Measurements from ENCODE around the gene AGA. TPM values are rescaled to one million over a fixed set of nuclear protein-coding genes. Genes with fewer than 3 reads are reported as not detected.

The AGA gene
- total RNA-seq, 2 donors from 2014 or later, result 38.3 to 41.7 TPM

DNA sequence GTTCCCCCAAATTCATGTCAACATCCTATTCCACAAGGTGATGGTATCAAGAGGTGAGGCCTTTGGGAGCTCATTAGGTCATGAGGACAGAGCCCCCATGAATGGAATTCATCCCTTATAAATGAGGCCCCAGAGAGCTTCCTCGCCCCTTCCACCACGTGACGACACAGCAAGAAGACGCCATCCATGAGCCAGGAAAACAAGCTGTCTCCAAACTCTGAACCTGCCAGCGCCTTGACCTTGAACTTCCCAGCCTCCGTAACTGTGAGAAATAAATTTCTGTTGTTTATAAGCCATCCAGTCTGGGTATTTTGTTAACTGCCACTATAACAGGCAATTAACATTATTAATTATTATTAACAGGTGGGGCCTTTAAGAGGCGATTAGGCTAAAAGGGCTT lies 5.8 kb downstream of the AGA start:
- ATAC-seq (replicated peaks in 1 of 2) (no peak), DNase-seq (no peak)
- no peaks in the 10 kb centered on the region for H3K27me3 Mint-ChIP-seq (ENCODE audit: low read depth)
- no peak overlapping the region for H3K27ac Mint-ChIP-seq
- no peak overlapping the region for H3K4me3 Mint-ChIP-seq
- peaks cover 5 to 36% of the 10 kb centered on the region in 2 donors for H3K36me3 Mint-ChIP-seq (ENCODE audit: insufficient read depth in 2 of 2)
- no peaks in the 10 kb centered on the region for H3K9me3 Mint-ChIP-seq
- peaks cover 13% of the 10 kb centered on the region for H3K4me1 Mint-ChIP-seq (ENCODE audit: low read depth)

GRCh38 chr4:177434667-177435066 lies 7.6 kb downstream of the AGA start:
- no peak overlapping the region for H3K4me3 Mint-ChIP-seq

DNA sequence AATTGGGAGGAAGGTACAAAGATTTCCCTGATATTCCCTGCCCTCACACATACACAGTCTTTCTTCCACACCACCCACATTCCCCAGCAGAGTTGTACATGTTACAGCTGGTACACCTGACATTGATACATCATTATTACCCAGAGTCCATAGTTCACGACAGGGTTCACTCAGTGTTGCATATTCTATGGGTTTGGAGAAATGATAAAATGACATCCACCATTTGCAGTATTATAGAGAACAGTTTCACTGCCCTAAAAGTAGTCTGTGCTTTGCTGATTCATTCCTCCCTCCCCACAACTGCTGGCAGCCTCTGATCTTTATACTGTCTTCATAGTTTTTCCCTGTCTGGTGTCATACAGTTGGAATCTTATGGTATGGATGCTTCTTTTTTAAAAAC lies 15.0 kb downstream of the AGA start:
- Mint-ChIP-seq H3K36me3 (ENCODE audit: insufficient read depth in 2 of 2) (peaks cover 0 to 5% of the 10 kb centered on the region in 2 donors), H3K4me3 (no peak overlapping the region)
- no peak for ATAC-seq (replicated peaks in 1 of 2)

More at GRCh38 chr4:177434667-177435066, 7.6 kb downstream of the AGA start:
- Mint-ChIP-seq H3K27ac (no peak overlapping the region), H3K4me1 (ENCODE audit: low read depth) (no peaks in the 10 kb centered on the region), H3K27me3 (ENCODE audit: low read depth) (no peaks in the 10 kb centered on the region), H3K9me3 (no peaks in the 10 kb centered on the region), H3K36me3 (ENCODE audit: insufficient read depth in 2 of 2) (peaks cover 2 to 29% of the 10 kb centered on the region in 2 donors)
- ATAC-seq (replicated peaks in 1 of 2) (no peak), DNase-seq (no peak)

DNA sequence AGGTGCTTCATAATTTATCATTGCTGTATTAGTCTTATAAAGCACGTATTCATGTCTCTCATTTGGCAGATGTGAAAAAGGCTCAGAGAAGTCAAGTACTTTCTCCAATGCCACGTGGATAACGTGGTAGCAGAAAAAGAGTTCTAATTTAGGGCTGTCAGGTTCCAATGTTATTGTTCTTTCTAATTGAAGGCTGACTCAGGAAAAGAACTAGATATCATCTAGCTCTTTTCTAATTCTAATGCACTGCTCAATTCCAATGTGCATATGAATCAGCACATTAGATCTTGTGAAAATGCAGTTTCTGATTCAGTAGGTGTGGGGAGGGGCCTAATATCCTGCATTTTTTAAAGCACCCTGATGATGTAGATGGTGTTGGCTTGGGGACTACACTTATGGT lies 22.8 kb downstream of the AGA start:
- ATAC-seq (replicated peaks in 1 of 2) (no peak), DNase-seq (no peak)
- Mint-ChIP-seq H3K4me1 (ENCODE audit: low read depth) (no peaks in the 10 kb centered on the region), H3K9me3 (peaks cover 2 to 5% of the 10 kb centered on the region in 2 donors), H3K27ac (no peak overlapping the region), H3K27me3 (ENCODE audit: low read depth) (no peaks in the 10 kb centered on the region), H3K36me3 (ENCODE audit: insufficient read depth in 2 of 2) (peaks cover 7 to 10% of the 10 kb centered on the region in 2 donors), H3K4me3 (no peak overlapping the region)

More for the DNA sequence above, 15.0 kb downstream of the AGA start:
- Mint-ChIP-seq H3K27me3 (ENCODE audit: low read depth) (no peaks in the 10 kb centered on the region), H3K27ac (no peak overlapping the region), H3K4me1 (ENCODE audit: low read depth) (no peaks in the 10 kb centered on the region), H3K9me3 (no peaks in the 10 kb centered on the region)
- DNase-seq, result no peak

DNA sequence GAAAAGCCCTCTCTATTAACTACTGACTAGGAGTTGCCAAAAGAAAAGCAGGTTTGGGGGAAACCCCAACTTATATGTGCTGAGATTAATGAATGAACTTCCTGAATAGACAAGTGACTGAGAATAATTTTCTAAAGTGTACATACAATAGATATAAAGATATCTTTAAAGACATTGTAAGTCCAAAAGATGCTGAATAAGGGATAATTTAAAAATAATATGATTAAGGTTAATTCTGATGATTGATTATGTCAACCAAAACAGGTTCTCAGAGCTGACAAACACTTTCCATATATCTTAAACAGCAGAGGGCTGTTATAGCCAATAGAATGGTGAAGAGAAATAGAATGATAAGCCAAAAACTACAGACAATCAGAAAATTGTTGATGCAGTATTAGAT lies 28.6 kb downstream of the AGA start:
- H3K4me3 Mint-ChIP-seq, result no peak overlapping the region
- no peaks in the 10 kb centered on the region for H3K36me3 Mint-ChIP-seq (ENCODE audit: insufficient read depth in 2 of 2)
- H3K4me1 Mint-ChIP-seq (ENCODE audit: low read depth), result peaks cover 5% of the 10 kb centered on the region
- DNase-seq, result no peak
- H3K27ac Mint-ChIP-seq, result no peak overlapping the region
- no peak for ATAC-seq (replicated peaks in 1 of 2)
- peaks cover 0 to 2% of the 10 kb centered on the region in 2 donors for H3K9me3 Mint-ChIP-seq
- no peaks in the 10 kb centered on the region for H3K27me3 Mint-ChIP-seq (ENCODE audit: low read depth)

DNA sequence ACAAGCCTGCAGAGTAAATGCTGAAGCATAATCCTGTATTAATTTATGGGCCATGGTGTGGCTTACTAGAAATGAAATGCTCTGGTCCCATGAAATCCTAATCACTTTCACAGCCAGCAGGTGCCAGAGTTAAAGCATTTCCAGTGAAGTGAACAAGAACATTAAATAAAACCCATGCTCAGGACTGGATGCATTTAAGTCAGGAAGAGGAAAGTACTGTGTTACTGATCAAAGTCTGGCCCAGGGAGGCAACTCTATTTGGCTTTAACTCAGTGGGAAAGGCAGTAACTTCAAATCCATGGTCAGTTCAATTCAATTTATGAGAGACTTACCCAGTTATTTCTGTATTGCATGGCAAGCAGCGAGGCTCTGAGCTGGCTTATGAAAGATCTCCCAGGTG lies 29.2 kb downstream of the AGA start:
- Mint-ChIP-seq H3K4me3 (no peak overlapping the region), H3K27me3 (ENCODE audit: low read depth) (no peaks in the 10 kb centered on the region), H3K36me3 (ENCODE audit: insufficient read depth in 2 of 2) (no peaks in the 10 kb centered on the region), H3K9me3 (peaks cover 0 to 2% of the 10 kb centered on the region in 2 donors), H3K27ac (no peak overlapping the region), H3K4me1 (ENCODE audit: low read depth) (peaks cover 5% of the 10 kb centered on the region)
- ATAC-seq (replicated peaks in 1 of 2) (no peak), DNase-seq (no peak)

DNA sequence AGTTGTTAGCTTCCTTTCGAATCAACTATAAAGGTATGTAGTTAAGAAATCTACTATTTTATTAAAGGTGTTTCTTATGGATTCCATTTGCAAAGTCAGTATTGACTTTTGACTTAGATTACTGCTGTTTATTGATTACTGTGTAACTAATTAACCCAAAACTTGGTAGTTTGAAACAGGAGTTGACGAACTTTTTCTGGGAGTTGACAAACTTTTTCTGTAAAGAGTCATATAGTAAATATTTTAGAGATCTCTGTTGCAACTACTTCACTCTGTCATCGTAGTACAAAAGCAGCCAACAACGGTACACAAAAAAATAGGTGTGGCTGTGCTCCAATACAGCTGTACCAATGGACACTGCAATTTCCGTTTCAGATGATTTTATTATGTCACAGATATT lies 30.2 kb downstream of the AGA start:
- Mint-ChIP-seq H3K4me1 (ENCODE audit: low read depth) (peaks cover 5% of the 10 kb centered on the region), H3K9me3 (peaks cover 0 to 6% of the 10 kb centered on the region in 2 donors), H3K4me3 (no peak overlapping the region), H3K36me3 (ENCODE audit: insufficient read depth in 2 of 2) (no peaks in the 10 kb centered on the region), H3K27me3 (ENCODE audit: low read depth) (no peaks in the 10 kb centered on the region), H3K27ac (no peak overlapping the region)
- DNase-seq, result no peak
- no peak for ATAC-seq (replicated peaks in 1 of 2)

- no peaks in the 10 kb centered on the region for H3K36me3 Mint-ChIP-seq (ENCODE audit: insufficient read depth in 2 of 2)
- no peaks in the 10 kb centered on the region for H3K27me3 Mint-ChIP-seq (ENCODE audit: low read depth)
- no peak overlapping the region for H3K27ac Mint-ChIP-seq
- DNase-seq (no peak), ATAC-seq (replicated peaks in 1 of 2) (no peak)
- no peak overlapping the region for H3K4me3 Mint-ChIP-seq
- peaks cover 5% of the 10 kb centered on the region for H3K4me1 Mint-ChIP-seq (ENCODE audit: low read depth)
- peaks cover 0 to 6% of the 10 kb centered on the region in 2 donors for H3K9me3 Mint-ChIP-seq
Observed at GRCh38 chr4:177410566-177410965, 31.7 kb downstream of the AGA start.

DNA sequence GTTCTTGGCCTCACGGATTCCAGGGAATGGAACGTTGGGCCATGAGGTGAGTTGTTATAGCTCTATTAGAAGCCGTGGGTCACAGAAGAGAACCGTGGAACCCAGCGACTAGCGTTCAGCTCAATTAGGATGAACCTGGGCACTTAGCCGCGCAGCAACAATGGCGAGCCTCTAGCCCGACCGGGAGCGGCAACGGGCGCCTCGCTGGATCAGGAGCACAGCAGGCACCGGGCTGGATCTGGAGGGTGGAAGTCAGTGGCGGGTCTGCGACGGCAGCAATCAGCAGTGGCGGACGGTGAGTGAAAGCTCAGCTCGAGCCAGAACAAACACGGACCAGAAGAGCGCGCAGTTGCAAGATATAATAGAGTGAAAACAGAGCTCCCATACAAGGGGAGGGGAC lies 34.2 kb downstream of the AGA start:
- Mint-ChIP-seq H3K9me3 (peaks cover 0 to 6% of the 10 kb centered on the region in 2 donors), H3K27me3 (ENCODE audit: low read depth) (no peaks in the 10 kb centered on the region), H3K36me3 (ENCODE audit: insufficient read depth in 2 of 2) (no peaks in the 10 kb centered on the region), H3K4me3 (no peak overlapping the region), H3K27ac (no peak overlapping the region), H3K4me1 (ENCODE audit: low read depth) (peaks cover 23% of the 10 kb centered on the region)
- DNase-seq, result no peak
- no peak for ATAC-seq (replicated peaks in 1 of 2)

GRCh38 chr4:177405508-177405907 lies 36.7 kb downstream of the AGA start:
- ATAC-seq (replicated peaks in 1 of 2) (no peak), DNase-seq (no peak)
- no peak overlapping the region for H3K27ac Mint-ChIP-seq
- no peaks in the 10 kb centered on the region for H3K36me3 Mint-ChIP-seq (ENCODE audit: insufficient read depth in 2 of 2)
- no peak overlapping the region for H3K4me3 Mint-ChIP-seq
- peaks cover 0 to 6% of the 10 kb centered on the region in 2 donors for H3K9me3 Mint-ChIP-seq
- peaks cover 44% of the 10 kb centered on the region for H3K4me1 Mint-ChIP-seq (ENCODE audit: low read depth)
- H3K27me3 Mint-ChIP-seq (ENCODE audit: low read depth), result no peaks in the 10 kb centered on the region

- Mint-ChIP-seq H3K27ac (no peak overlapping the region), H3K27me3 (ENCODE audit: low read depth) (no peaks in the 10 kb centered on the region), H3K4me1 (ENCODE audit: low read depth) (peaks cover 47% of the 10 kb centered on the region), H3K9me3 (peaks cover 0 to 8% of the 10 kb centered on the region in 2 donors), H3K4me3 (no peak overlapping the region), H3K36me3 (ENCODE audit: insufficient read depth in 2 of 2) (no peaks in the 10 kb centered on the region)
- ATAC-seq (replicated peaks in 1 of 2) (no peak), DNase-seq (no peak)
Observed at GRCh38 chr4:177404986-177405385, 37.3 kb downstream of the AGA start.

- Mint-ChIP-seq H3K4me1 (ENCODE audit: low read depth) (peaks cover 49% of the 10 kb centered on the region), H3K4me3 (no peak overlapping the region), H3K36me3 (ENCODE audit: insufficient read depth in 2 of 2) (no peaks in the 10 kb centered on the region), H3K27me3 (ENCODE audit: low read depth) (no peaks in the 10 kb centered on the region), H3K27ac (no peak overlapping the region), H3K9me3 (peaks cover 0 to 6% of the 10 kb centered on the region in 2 donors)
- DNase-seq, result no peak
- no peak for ATAC-seq (replicated peaks in 1 of 2)
Observed at GRCh38 chr4:177404342-177404741, 37.9 kb downstream of the AGA start.

- Mint-ChIP-seq H3K4me3 (no peak overlapping the region), H3K9me3 (peaks cover 0 to 5% of the 10 kb centered on the region in 2 donors), H3K27me3 (ENCODE audit: low read depth) (no peaks in the 10 kb centered on the region), H3K27ac (no peak overlapping the region), H3K36me3 (ENCODE audit: insufficient read depth in 2 of 2) (no peaks in the 10 kb centered on the region), H3K4me1 (ENCODE audit: low read depth) (peaks cover 49% of the 10 kb centered on the region)
- no peak for ATAC-seq (replicated peaks in 1 of 2)
- no peak for DNase-seq
Observed at GRCh38 chr4:177403746-177404145, 38.5 kb downstream of the AGA start.

- H3K27me3 Mint-ChIP-seq (ENCODE audit: low read depth), result no peaks in the 10 kb centered on the region
- H3K4me1 Mint-ChIP-seq (ENCODE audit: low read depth), result peaks cover 51% of the 10 kb centered on the region
- DNase-seq, result no peak
- H3K4me3 Mint-ChIP-seq, result peak overlapping the region; percentile 23 to 27
- ATAC-seq (replicated peaks in 1 of 2), result no peak
- H3K9me3 Mint-ChIP-seq, result peaks cover 2% of the 10 kb centered on the region in 2 donors
- peaks cover 0 to 3% of the 10 kb centered on the region in 2 donors for H3K36me3 Mint-ChIP-seq (ENCODE audit: insufficient read depth in 2 of 2)
- H3K27ac Mint-ChIP-seq, result peak overlapping the region; percentile 15
Observed at GRCh38 chr4:177401658-177402273, 40.5 kb downstream of the AGA start.

Data from activated T-cell treated with anti-CD3 and anti-CD28 coated beads, Interleukin-2, amount 50 U/mL, for 72 hours (primary cell).